Middle frontal gyrus (tissue), 1 donor: ENCODE data around the gene FARP2.
"Not testable (repeated sequence)": the region's sequence is repeated elsewhere in the genome, so short reads cannot be mapped to it uniquely, and the experiment has no call there.

Experiments
- DNase-seq: peaks from one replicate; pipeline ENCODE4 v3.0.0-alpha.2; 2015; ENCODE audit warnings: low spot score; ENCODE audit errors: extremely low spot score

Gene FARP2, protein sequence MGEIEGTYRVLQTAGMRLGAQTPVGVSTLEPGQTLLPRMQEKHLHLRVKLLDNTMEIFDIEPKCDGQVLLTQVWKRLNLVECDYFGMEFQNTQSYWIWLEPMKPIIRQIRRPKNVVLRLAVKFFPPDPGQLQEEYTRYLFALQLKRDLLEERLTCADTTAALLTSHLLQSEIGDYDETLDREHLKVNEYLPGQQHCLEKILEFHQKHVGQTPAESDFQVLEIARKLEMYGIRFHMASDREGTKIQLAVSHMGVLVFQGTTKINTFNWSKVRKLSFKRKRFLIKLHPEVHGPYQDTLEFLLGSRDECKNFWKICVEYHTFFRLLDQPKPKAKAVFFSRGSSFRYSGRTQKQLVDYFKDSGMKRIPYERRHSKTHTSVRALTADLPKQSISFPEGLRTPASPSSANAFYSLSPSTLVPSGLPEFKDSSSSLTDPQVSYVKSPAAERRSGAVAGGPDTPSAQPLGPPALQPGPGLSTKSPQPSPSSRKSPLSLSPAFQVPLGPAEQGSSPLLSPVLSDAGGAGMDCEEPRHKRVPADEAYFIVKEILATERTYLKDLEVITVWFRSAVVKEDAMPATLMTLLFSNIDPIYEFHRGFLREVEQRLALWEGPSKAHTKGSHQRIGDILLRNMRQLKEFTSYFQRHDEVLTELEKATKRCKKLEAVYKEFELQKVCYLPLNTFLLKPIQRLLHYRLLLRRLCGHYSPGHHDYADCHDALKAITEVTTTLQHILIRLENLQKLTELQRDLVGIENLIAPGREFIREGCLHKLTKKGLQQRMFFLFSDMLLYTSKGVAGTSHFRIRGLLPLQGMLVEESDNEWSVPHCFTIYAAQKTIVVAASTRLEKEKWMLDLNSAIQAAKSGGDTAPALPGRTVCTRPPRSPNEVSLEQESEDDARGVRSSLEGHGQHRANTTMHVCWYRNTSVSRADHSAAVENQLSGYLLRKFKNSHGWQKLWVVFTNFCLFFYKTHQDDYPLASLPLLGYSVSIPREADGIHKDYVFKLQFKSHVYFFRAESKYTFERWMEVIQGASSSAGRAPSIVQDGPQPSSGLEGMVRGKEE

DNA sequence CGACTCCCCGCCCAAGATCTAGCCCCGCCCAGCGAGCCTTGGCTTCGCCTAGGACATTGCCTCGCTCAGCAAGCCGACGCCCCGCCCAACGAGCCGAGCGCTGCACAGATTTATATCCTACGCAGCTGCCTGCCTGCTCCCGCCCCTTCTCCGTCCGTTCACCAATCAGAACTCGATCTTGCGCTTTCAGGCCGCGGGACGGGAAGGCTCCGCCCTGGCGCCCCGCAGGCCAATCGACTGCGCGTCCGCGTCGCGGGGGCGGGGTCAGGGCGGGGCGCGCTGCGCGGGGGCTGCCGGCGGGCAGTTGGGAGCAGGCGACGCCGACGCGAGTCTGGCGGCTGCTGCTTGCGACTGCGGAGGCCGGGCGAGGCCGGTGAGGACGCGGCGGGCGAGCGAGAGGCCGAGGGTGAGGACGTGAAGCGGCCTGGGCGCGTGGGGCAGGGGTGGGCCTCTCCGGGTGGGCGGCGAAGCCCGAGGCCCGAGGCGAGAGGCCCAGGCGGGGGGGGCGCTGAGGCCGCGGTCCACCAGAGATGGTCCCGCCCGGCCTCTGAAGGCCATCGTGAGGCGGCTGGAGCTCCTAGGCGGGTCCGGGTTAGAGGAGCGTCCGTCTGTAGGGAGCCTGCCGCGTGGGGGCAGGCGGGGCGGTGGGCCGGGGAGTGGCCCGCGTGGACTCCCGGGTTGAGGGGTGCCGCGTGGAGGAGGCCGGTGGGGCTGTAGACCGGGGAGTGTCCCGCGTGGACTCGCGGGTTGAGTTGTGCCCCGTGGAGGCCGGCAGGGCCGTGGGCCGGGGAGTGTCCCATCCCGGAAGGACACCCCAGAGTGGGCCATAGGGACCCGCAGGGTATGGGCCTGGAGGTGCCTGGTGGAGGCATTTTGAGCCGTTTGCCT, at the start of gene FARP2:
Gene FARP2, plus strand, starts transcription at position 303 of the 888 bp plus-strand sequence. CDS start 16,823 bp downstream, outside the sequence.
- peak; percentile 95 for DNase-seq

DNA sequence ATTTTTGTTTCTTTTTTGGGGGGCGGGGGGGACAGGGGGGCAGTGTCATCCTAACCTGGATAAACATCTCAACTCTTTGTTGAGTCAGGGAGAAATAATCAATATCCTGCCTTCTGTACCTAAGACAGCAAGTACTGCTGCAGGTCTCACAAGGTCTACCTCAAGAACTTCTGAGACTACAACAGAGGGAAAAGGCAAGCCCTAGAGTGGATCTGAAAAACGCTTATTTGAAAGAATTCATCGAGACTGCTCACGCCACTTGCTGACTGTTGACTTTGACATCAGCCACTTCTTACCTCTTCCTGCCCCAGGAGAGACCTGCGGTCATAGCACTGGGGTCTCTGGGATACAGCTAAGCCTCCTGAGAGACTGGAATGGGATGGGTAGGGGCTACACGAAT, 49.0 kb upstream of the FARP2 start:
- no peak for DNase-seq

DNA sequence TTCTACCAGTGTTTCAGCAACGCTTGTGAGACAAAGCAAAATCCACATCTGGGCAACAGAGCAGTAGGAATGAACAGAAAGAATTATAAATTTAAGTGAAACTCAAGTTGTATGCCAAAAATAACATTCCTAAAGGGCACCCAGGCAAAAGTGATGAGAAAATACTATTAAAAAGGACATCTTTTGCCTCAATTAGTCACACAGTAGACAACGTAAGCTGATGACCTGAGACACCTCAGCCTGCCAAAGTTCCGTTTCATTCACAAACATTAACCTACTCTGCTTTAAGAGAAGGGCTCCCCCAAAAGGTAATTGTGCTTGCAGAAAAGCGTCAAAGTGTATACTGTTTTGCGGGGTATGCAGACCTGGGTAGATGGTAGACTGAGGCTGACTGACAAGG, 47.8 kb upstream of the FARP2 start:
- DNase-seq, result no peak

DNA sequence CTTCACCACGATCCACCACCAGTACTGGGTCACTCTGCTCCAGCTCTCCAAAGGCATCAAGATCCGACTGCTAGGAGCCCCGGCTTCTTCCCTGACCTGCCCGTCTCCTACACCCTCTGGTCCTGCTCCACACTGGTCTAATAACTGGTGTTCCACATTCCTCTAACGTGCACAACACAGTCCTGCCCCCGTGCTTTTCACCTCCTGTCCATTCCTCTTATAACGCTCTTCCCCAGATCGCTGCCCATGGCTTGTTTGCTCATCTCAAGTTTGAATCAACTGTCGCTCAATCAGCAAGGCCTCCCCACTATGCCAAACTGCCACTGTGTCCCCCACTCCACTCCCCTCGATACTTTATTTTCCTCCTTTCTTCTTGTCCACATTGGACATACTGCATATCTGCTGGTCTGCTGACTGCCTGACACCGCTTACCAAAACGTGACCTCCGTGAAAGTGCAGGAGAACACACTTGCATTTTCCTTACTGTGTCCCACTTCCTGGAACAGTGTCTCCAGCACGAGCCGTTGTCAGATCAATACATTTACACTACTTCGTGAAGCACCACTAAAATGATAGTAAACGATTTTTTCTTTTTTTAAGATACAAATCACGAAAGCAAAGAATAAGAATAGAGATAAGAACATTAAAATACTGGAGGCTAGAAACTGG, 47.1 kb upstream of the FARP2 start:
- DNase-seq, result no peak

DNA sequence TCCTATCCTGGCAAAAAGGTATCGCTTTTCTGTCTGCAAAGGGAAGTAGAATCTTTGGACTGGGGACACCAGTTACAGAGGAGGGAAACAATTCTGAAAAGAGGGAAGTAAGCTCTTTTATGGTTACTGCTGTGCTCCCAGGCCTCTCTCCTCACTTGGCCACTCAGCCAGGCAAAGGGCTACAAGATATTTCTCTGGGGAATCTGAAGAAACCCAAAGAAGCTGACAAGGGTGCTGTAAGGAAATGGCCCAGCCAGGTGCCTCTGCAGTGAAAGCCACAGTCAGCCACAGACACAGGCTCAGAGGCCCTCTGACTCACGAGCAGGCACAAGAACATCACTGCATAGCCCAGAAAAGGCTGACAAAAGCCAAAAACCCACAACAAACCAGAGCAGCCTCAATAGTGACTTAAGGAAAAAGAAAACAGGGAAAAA, 46.4 kb upstream of the FARP2 start:
- no peak for DNase-seq

DNA sequence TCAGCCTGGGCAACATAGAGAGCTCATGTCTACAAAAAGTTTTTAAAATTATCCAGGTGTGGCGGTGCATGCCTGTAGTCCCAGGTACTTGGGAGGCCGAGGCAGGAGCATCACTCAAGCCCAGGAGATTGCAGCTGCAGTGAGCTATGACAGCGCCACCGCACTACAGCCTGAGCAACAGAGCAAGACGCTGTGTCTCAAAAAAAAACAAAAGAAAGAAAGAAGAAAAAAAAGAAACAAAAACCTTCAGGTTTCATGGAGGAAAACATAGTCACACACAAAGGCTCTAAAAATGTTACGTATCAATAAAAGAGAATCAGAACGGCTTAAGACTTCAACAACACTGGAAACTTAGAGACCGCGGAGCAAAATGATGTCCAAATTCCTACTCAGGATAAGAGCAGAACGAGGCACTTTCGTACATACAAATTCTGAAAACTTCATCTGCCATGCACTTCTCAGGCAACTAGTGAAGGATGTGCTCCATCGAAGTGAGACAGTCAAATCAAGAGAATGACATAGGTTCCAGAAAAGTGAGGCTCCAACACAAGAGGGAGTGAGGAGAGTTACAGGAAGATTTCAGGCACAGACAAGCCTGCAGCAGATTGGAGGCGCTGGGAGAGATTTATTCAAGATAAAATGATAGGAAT, 45.0 kb upstream of the FARP2 start:
- no peak for DNase-seq

DNA sequence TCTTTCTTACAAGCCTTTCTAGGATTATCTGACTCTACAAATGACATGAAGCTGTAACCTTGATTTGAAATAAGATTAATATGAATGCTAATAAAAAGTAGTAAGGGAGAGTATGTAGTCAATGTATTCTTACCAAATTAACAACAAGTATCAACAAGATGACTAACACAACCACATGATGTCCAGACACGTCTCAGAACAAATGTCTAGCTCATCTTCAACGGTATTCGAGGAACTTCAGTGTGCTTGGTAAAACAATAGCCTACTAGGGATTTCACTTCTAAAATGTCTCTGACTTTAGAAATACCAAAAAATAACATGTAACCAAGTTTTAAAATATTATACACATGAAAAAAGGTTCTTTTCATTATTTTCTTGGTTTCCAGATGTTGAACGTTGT, 44.0 kb upstream of the FARP2 start:
- no peak for DNase-seq

DNA sequence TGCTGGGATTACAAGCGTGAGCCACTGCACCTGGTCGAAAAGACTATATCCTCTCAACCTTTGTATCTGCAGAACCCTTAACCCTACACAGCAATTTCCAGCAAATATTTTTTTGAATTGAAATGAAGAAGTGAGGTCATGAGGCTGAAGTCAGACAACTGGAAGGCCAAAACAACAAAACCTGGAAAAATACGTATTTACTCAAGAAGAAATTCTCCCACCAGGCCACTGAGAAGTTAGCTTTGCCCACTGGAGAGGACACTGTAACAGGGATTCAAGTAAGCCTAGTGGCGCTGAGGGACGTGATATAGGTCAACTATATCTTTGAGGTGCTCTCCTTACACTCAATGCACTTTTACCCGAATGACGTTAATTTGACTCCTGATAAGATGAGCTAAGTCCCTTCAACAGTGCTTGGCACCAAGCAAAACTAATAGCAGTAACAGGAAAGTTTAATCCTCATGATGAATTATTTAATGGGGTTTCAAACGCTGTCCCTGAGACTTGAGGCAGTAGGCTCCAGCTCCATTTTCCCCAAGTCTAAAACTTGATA, 42.5 kb upstream of the FARP2 start:
- no peak for DNase-seq

DNA sequence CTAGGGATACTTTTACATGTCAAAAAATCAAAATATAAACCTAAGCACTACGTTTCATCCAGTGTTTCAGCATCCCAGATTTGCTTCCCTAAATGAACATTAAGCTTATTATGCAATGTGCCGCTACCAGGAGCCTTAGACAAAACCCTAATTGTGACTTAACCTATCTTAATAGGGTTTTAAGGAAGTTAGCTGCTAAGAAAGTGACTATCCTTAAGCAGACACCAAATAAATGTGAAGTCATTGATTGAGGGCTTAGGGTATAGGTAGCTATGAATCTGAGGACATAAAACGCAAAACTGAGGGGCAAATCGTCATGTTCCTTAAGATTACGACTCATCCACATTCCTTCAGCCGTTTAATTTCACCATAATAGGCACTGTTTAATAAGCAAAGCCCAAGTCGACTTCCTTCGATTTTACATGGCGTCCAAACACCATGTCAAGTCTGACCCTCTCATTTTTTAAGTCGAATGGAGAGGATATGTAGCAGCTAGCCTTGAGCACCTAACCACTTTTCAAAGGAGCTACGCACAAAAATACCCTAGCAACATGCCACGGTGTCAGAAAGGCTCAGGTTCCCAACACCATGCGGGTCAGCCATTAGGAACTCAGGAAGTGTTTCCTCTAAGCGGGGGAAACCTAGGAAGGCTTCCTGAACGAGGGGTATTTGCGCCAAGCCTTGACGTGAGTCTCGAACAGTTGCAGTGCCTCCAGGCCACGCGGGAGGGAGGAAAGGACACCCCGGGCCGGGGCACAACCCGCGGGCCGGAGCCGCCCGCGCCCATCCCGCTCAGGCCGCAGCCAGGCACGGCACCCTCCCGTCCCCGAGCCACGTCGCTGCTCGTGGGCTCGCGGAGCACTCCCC, 41.6 kb upstream of the FARP2 start:
- no peak for DNase-seq

DNA sequence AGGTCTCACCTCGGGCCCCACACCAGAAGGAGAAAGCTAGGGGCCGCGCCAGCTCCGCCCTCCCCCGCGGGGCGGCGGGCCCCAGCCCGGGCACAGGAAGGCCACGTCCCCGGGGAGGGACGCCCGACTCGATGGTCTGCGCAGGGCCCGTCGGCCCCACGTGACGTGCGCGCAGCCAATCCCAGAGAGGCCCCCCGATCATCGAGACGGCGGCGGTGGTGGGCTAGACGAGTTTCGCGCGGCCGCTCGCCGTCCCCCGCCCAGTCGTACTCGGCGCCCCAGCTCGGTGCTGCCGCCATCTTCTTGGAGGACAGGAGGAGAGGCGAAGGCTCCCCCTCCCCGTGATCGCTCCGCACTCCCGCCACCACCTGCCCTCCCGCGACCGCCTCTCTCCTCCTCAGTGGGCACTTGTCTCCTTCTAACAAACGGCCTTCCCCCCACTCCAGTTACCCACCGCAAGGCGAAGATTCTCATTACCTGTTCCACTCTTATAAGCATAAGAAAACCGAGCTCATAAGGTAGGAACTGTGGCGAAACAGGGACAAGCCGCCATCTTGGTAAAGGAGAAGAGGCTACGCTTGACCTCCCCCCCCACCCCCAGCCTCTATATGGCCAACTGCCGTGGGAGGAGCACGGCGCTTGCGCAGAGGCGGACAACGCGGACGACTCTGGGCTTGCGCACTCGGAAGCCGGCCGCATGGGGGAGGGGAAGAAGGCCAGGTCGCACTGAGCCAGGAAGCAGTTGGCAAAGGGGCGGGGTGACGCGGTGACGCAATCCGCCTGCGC, 40.8 kb upstream of the FARP2 start, which contains the start of gene HDLBP:
Gene HDLBP, minus strand, starts transcription at position 580 of the 786 bp plus-strand sequence. CDS start 48,803 bp downstream, outside the sequence.
- DNase-seq, result peak; percentile 92

DNA sequence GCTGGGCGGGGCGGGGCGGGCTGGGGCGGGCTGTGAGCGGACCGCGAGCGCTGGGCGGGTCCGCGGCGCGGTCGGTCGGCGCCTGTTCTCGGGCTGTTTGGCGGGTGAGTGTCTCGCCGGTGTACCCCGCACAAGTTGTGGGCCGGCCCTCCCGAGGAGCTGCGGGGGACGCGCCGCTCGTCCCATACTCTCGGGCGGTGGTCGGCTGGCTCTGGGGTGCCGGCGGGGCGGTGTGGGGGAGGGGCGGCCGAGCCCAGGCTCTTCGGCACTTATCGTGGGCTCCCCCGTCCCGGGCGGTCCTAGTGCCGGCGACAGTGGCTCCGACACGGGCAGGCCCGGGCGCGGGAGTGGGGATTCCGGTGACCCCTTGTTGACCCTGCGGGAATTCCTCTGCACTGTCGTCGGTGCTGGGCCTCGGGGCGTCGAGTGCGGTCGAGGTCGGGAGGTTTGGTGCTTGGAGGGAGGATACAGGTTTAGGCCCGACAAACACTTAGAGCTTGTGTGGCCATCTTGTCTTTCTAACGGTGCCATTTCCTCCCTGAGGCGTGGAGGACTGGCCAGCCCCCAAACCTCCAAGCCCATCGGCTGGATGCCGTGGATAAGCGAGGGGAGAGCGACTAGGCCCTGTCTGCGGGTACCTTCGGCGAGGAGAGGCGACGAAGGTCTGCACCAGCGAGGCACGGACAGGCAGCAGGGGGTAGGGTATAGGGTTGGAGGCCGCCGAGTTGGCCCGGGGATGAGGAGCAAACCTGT, 40.0 kb upstream of the FARP2 start, which contains the start of gene SEPTIN2:
Gene SEPTIN2, plus strand, starts transcription at position 47 of the 753 bp plus-strand sequence. CDS start 8,308 bp downstream, outside the sequence.
- no peak for DNase-seq

DNA sequence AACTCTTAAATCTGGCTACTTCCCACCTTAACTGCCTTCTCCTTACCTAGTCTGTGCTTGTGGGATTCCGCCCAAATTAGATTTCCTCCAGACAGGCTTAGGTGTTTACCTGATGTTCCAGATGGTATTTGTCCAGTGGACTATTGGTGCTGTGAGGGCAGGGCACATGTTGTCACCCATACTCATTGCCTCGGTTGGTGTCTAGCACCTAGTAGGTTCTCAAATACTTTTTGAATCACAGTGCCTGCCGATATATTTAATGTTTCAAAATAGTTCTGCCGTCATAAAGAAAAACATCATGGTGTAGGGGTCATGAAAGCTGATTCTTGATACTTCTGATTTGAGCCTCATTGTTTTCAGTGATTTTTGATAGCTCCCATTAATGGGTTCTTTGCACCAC, 39.3 kb upstream of the FARP2 start:
- no peak for DNase-seq

DNA sequence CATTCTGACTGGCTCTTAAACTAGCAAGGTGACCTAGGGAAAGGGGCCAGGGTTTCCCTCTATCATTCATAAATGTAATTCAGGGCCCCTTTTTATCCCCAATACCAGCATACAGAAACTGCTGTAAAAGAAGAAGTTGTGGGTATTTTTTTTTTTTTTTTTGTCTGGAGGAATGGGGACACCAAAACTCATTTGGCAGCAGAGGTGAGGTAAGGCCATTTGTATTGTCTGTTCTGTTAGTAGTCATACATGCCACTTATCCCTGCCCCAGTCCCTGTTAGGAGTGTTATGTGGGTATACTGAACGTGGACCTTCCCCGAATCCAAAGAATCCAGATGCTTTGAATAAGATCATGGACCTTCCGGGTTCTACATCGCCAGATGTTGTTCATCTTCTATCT, 38.7 kb upstream of the FARP2 start:
- no peak for DNase-seq

DNA sequence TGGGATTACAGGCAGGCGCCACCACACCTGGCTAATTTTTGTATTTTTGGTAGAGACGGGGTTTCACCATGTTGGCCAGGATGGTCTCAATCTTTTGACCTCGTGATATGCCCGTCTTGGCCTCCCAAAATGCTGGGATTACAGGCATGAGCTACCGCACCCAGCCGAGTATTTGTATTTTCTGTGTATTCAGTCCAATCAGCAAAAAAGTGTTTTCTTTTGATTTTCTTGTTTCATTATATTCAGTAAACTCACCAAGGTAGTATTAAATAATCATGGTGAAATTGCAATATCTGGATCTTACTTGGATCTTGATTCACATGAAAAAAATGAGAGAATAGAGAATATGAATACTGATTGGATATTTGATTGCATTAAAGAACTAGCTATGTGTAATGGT, 37.3 kb upstream of the FARP2 start:
- DNase-seq, result not testable (repeated sequence)

DNA sequence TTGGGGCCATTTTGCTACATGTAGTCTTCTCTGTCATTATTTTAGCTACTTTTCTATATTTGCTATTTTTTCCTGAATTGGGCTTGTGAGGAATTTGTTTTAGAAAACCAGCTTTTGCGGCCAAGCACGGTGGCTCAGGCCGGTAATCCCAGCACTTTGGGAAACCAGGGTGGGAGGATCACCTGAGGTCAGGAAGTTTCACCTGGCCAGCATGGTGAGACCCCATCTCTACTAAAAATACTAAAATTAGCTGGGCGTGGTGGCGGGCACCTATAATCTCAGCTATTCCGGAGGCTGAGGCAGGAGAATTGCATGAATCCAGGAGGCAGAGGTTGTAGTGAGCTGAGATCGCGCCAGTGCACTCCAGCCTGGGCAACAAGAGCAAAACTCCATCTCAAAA, 35.7 kb upstream of the FARP2 start:
- no peak for DNase-seq

DNA sequence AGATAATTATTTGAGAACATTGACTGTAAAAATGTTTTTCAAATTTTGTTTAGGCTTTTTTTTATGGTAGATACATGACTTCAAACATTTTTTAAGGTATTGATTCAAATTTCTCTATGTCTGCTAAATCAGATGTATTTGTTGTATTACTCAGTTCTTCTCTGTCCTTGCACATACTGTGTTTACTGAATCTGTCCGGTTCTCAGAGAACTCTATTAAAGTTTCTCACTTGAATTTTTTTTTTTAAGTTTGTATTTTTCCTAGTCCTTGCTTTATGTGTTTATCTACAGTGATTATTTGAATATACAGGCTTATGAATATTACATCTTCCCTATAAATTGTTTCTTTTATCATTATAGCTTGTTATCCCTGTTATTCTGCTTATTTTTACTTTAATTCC, 35.1 kb upstream of the FARP2 start:
- no peak for DNase-seq

DNA sequence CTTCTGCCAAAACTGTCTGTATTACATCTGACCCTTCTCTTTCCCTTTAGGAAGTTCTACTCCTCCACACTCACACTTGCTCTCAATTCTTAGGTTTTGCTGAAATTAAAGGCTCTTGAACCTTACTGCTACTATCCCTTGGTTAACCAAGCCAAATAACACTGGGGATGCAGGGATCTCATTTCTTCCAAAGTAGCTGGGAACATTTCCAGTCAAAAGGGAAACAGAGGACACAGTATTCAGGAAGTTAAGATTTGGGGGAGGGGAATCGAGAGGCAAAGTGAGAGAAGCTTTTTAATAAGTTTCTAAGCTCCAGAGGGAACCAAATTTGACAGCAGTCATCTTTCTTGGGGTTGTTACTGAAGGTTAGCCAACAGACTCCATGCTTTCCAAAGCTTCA, 34.2 kb upstream of the FARP2 start:
- DNase-seq, result no peak
